ENCODE data around the gene PIGR. TPM values are rescaled to one million over a fixed set of nuclear protein-coding genes. Genes with fewer than 3 reads are reported as not detected.

The PIGR gene
- polyA plus RNA-seq, 1 of the 3 experiments (the other 2 are of a cell fraction), result not detected

- H3K9me2 ChIP-seq, result no peaks in the 10 kb centered on the region
- H4K20me1 ChIP-seq (ENCODE audit: insufficient read depth), result no peaks in the 10 kb centered on the region
- no peaks in the 10 kb centered on the region for H3K79me2 ChIP-seq (ENCODE audit: insufficient read depth)
- no peaks in the 10 kb centered on the region for H3K9me3 ChIP-seq
- no peak overlapping the region for H3K4me3 ChIP-seq (ENCODE audit: low read depth in 2 of 2, low read length in 1 of 2)
- H3K27me3 ChIP-seq (ENCODE audit: insufficient read depth), result peaks cover 47% of the 10 kb centered on the region; the same call in 1 of the 2 replicates
- no peak overlapping the region for H2AFZ ChIP-seq (ENCODE audit: low read depth)
- TF ChIP-seq FOXJ3 (CRISPR knock-in tag; IDR thresholded peaks at IDR 0.05) (no peak), RCOR1 (IDR thresholded peaks at IDR 0.05; ENCODE audit: low read length) (no peak), CHD2 (IDR thresholded peaks at IDR 0.05; ENCODE audit: low read length, partially characterized antibody) (no peak), JUND (IDR thresholded peaks at IDR 0.05) (no peak), NRF1 (IDR thresholded peaks at IDR 0.05; ENCODE audit: low read depth, low read length) (no peak), TEAD4 (IDR thresholded peaks at IDR 0.05; ENCODE audit: borderline replicate concordance, insufficient read depth) (no peak), FOXM1 (IDR thresholded peaks at IDR 0.05; ENCODE audit: low read depth) (no peak), SIN3A (IDR thresholded peaks at IDR 0.05; ENCODE audit: borderline replicate concordance, low read depth, low read length) (no peak), YY1 (IDR thresholded peaks at IDR 0.05; ENCODE audit: low read depth) (no peak), TAF1 (IDR thresholded peaks at IDR 0.05; ENCODE audit: borderline replicate concordance, low read depth, low read length) (no peak), FOSL2 (IDR thresholded peaks at IDR 0.05; ENCODE audit: borderline replicate concordance, low read depth) (no peak), RFX5 (IDR thresholded peaks at IDR 0.05; ENCODE audit: low read length) (no peak), REST (IDR thresholded peaks at IDR 0.05; ENCODE audit: low read depth, low read length) (no peak), TCF12 (IDR thresholded peaks at IDR 0.05) (no peak)
- TF ChIP-seq, protein P1, sequence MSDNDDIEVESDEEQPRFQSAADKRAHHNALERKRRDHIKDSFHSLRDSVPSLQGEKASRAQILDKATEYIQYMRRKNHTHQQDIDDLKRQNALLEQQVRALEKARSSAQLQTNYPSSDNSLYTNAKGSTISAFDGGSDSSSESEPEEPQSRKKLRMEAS (IDR thresholded peaks at IDR 0.05; ENCODE audit: low read depth), result no peak
- no peaks in the 10 kb centered on the region for H3K36me3 ChIP-seq (replicated peaks in 1 of 2; ENCODE audit: control insufficient read depth in 1 of 2, insufficient read depth in 2 of 2, low read length in 1 of 2)
- WGBS (ENCODE audit: low lambda C conversion rate), result 24% methylated on average over 2 of the region's 2 CpGs
- CTCF ChIA-PET, result interaction anchor here (0.8 to 6.1 kb wide), 4 partner anchors 10 to 365 kb away, joined by 3 to 48 read pairs (median 3); partner anchors contain the start of gene IL20
- no peaks in the 10 kb centered on the region for H3K4me1 ChIP-seq (ENCODE audit: control insufficient read depth in 1 of 2, insufficient read depth in 2 of 2, low read depth in 1 of 2, low read length in 1 of 2)
- no peak overlapping the region for H3K9ac ChIP-seq
- no peak overlapping the region for H3K27ac ChIP-seq (ENCODE audit: low read depth in 2 of 2, low read length in 1 of 2)
- H3K4me2 ChIP-seq, result no peak overlapping the region
- POLR2A ChIA-PET, result no interaction called here
- H3F3A ChIP-seq (replicated peaks; ENCODE audit: insufficient read depth), result no peaks in the 10 kb centered on the region
- no peak for DNase-seq
These were observed 26.5 kb upstream of the PIGR start for GRCh38 chr1:206972728-206973127.

Measured in SK-N-SH (cell line).